Central memory CD8-positive, alpha-beta T cell (primary cell): ENCODE data around the gene TMEM192.

Experiments used
- ATAC-seq: fragments of 150-1000 bp; cut with Tn5 transposase; replicated peaks from 2 replicates; pipeline ENCODE4 v1.10.0; 2022; ENCODE audit warnings: mild to moderate bottlenecking, moderate FRiP score, moderate number of reproducible peaks; ENCODE audit not compliant: poor library complexity, severe bottlenecking; ENCODE audit errors: extremely low read depth
- DNase-seq, 2 donors: peaks; one replicate each; pipeline ENCODE4 v3.0.0; 2021; ENCODE audit warnings: low spot score in 2 of 2
- H3K27ac Mint-ChIP-seq: one replicate; pipeline ENCODE4 v1.8.0; 2022; ENCODE audit warnings: low read depth, mild to moderate bottlenecking, moderate library complexity, mixed read lengths
- H3K27me3 Mint-ChIP-seq: one replicate; pipeline ENCODE4 v1.8.0; 2022; ENCODE audit warnings: mixed read lengths
- H3K36me3 Mint-ChIP-seq: one replicate; pipeline ENCODE4 v1.8.0; 2022; ENCODE audit warnings: mild to moderate bottlenecking, moderate library complexity, mixed read lengths; ENCODE audit not compliant: insufficient read depth
- H3K4me1 Mint-ChIP-seq: one replicate; pipeline ENCODE4 v1.8.0; 2022; ENCODE audit warnings: mixed read lengths
- H3K4me3 Mint-ChIP-seq: one replicate; pipeline ENCODE4 v1.8.0; 2022; ENCODE audit warnings: mild to moderate bottlenecking, moderate library complexity, mixed read lengths
- H3K9me3 Mint-ChIP-seq: one replicate; pipeline ENCODE4 v1.8.0; 2022; ENCODE audit warnings: mixed read lengths

The TMEM192 gene

GRCh38 chr4:165112368-165113121 lies at the start of gene TMEM192:
Gene TMEM192 (minus strand): TSS chr4:165112860. CDS start chr4:165112773, 87 bp downstream.
- ATAC-seq (peak; percentile 94), DNase-seq (peak; percentile 85 to 95)
- peaks cover 5% of the 10 kb centered on the region for H3K36me3 Mint-ChIP-seq
- peak within 1 kb of the TSS; percentile 91 for H3K27ac Mint-ChIP-seq
- H3K27me3 Mint-ChIP-seq: peaks cover 14% of the 10 kb centered on the region
- peaks cover 23% of the 10 kb centered on the region for H3K4me1 Mint-ChIP-seq
- peak within 1 kb of the TSS; percentile 95 for H3K4me3 Mint-ChIP-seq
- no peaks in the 10 kb centered on the region for H3K9me3 Mint-ChIP-seq

DNA sequence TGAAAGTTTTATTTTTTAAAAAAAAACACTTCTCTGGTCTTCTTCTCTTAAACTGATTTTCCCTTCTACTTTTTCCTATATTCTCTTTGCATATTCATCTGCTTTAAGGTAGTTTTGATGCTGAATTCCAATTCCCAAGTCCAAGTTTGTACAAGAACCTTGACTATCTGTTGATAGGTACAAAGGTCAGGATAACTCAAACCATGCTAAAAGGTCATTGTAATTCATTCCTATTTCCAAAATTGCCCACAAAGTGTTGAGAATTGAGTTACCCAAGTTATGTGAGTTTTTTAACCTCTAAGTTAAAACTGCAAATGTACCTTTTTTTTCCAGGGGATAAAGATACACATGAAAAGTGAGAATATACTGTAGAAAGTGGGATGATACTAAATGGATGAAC lies 46.1 kb upstream of the TMEM192 start:
- Mint-ChIP-seq H3K27me3 (peaks cover 49% of the 10 kb centered on the region), H3K27ac (no peak overlapping the region), H3K4me1 (no peaks in the 10 kb centered on the region), H3K4me3 (no peak overlapping the region), H3K9me3 (peaks cover 8% of the 10 kb centered on the region), H3K36me3 (no peaks in the 10 kb centered on the region)
- ATAC-seq: no peak
- DNase-seq: no peak

DNA sequence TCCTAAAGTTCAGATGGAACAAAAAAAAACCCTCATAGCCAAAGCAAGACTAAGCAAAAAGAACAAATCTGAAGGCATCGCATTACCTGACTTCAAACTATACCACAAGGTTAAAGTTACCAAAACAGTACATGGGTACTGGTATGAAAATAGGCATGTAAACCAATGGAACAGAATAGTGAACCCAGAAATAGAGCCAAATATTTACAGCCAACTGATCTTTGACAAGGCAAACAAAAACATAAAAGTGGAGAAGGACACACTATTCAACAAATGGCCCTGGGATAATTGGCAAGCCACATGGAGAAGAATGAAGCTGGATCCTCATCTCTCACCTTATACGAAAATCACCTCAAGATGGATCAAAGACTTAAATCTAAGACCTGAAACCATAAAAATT lies 44.2 kb upstream of the TMEM192 start:
- Mint-ChIP-seq H3K27ac (no peak overlapping the region), H3K27me3 (peaks cover 67% of the 10 kb centered on the region), H3K9me3 (peaks cover 8% of the 10 kb centered on the region), H3K36me3 (peaks cover 2% of the 10 kb centered on the region), H3K4me1 (no peaks in the 10 kb centered on the region), H3K4me3 (no peak overlapping the region)
- DNase-seq (no peak), ATAC-seq (no peak)

DNA sequence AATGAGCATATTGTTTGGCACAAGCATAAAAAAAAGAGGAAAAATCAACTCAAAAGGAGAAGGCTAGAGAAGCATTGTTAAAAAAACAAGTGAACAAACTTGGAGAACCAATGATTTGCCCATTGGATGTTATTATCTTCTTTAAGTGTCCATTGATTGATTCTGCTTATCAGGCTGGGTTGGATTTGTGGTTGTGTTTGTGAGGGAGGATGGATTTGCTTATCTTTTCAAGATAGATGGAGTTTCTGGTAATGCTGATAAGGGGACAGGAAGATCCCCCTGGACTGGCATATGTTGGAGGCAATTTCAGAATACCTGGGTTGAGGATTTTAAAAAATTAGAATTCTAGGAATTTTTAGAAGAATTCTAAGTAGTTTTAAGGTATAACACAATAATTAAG lies 41.8 kb upstream of the TMEM192 start:
- Mint-ChIP-seq H3K36me3 (peaks cover 2% of the 10 kb centered on the region), H3K4me1 (no peaks in the 10 kb centered on the region), H3K27me3 (peaks cover 76% of the 10 kb centered on the region), H3K27ac (no peak overlapping the region), H3K9me3 (peaks cover 8% of the 10 kb centered on the region), H3K4me3 (no peak overlapping the region)
- no peak for ATAC-seq
- no peak for DNase-seq

DNA sequence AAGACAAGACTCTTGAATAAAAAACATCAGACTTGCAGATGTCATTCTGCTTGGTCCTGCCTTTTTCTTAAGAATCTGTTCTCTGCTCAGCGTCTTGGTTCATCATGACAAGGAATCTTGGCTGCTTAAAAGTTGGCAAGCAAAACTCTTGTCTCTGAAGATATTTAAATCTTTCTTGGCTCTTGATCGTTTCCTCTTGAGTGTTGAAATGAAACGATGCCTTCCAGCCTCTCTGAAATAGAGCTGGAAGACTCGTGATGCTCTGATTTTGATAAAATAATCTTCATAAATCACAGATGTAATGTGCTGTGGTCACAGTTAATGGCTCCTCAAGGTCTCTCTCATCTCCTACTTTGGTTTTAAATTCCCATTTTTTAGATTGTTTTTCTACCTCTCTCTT lies 39.9 kb upstream of the TMEM192 start:
- DNase-seq (no peak), ATAC-seq (no peak)
- Mint-ChIP-seq H3K27ac (no peak overlapping the region), H3K9me3 (peaks cover 7% of the 10 kb centered on the region), H3K4me1 (no peaks in the 10 kb centered on the region), H3K36me3 (peaks cover 2% of the 10 kb centered on the region), H3K4me3 (no peak overlapping the region), H3K27me3 (peaks cover 83% of the 10 kb centered on the region)

DNA sequence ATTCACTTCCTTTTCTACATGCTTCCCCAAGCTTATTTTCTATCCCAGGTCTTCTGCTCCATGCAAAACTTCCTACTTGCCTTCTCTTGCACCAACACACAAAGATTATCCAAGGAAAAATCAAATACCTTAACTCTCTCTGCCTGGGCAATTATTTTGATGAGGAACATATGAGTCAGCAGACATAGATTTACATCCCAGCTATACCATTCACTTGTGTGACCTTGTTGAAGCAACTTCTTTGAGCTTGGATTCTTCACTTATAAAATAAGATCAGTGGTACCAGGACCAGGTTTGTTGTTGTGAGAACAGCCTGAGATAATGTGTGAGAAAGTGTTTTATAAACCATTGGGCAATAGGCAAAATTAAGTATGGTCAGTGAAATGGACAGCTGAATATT lies 39.1 kb upstream of the TMEM192 start:
- ATAC-seq: no peak

GRCh38 chr4:165150545-165150944 lies 37.9 kb upstream of the TMEM192 start:
- DNase-seq (no peak), ATAC-seq (no peak)
- Mint-ChIP-seq H3K36me3 (peaks cover 2% of the 10 kb centered on the region), H3K27me3 (peaks cover 65% of the 10 kb centered on the region), H3K4me1 (no peaks in the 10 kb centered on the region), H3K9me3 (no peaks in the 10 kb centered on the region), H3K4me3 (no peak overlapping the region), H3K27ac (no peak overlapping the region)

More for the DNA sequence above, 39.1 kb upstream of the TMEM192 start:
- Mint-ChIP-seq H3K27ac (no peak overlapping the region), H3K9me3 (no peaks in the 10 kb centered on the region), H3K4me3 (no peak overlapping the region), H3K36me3 (peaks cover 2% of the 10 kb centered on the region), H3K4me1 (no peaks in the 10 kb centered on the region), H3K27me3 (peaks cover 75% of the 10 kb centered on the region)
- no peak for DNase-seq

DNA sequence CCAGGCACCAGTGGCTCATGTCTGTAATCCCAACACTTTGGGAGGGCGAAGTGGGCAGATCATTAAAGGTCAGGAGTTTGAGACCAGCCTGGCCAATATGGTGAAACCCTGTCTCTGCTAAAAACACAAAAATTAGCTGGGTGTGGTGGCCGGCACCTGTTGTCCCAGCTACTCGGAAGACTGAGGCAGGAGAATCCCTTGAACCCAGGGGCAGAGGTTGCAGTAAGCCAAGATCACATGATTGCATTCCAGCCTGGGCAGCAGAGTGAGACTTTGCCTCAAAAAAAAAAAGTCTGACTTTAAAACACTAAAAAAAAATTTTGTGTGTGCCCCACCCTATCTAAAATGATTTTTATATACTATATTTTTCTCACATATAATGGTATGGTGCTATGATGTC lies 26.2 kb upstream of the TMEM192 start:
- Mint-ChIP-seq H3K9me3 (no peaks in the 10 kb centered on the region), H3K27me3 (peaks cover 39% of the 10 kb centered on the region), H3K4me3 (no peak overlapping the region), H3K4me1 (no peaks in the 10 kb centered on the region), H3K36me3 (no peaks in the 10 kb centered on the region), H3K27ac (no peak overlapping the region)
- no peak for ATAC-seq
- DNase-seq: no peak

GRCh38 chr4:165137205-165137604 lies 24.5 kb upstream of the TMEM192 start:
- Mint-ChIP-seq H3K27ac (no peak overlapping the region), H3K36me3 (no peaks in the 10 kb centered on the region), H3K27me3 (peaks cover 39% of the 10 kb centered on the region), H3K4me3 (no peak overlapping the region), H3K4me1 (no peaks in the 10 kb centered on the region), H3K9me3 (no peaks in the 10 kb centered on the region)
- no peak for ATAC-seq
- no peak for DNase-seq

DNA sequence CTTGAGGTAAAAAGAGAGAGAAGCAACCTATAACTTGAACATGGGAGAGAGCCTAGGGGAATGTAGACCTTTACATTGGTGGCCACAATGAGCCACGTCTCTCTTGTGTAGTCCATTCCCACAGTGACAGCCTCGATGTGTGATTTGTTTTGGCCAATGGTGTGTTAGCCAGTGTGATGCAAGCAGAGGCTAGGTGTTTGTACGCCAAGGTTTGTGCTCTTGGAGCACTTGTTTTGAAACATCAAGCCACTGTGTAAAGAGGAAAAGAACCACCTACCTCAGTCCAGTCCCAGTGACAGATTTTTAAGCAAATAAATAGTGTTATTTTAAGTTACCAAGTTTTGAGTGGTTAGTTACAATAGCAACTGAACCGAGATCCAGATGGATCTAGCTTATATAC lies 23.9 kb upstream of the TMEM192 start:
- Mint-ChIP-seq H3K36me3 (no peaks in the 10 kb centered on the region), H3K9me3 (no peaks in the 10 kb centered on the region), H3K27ac (no peak overlapping the region), H3K4me3 (no peak overlapping the region), H3K27me3 (peaks cover 40% of the 10 kb centered on the region), H3K4me1 (no peaks in the 10 kb centered on the region)
- no peak for ATAC-seq
- no peak for DNase-seq

DNA sequence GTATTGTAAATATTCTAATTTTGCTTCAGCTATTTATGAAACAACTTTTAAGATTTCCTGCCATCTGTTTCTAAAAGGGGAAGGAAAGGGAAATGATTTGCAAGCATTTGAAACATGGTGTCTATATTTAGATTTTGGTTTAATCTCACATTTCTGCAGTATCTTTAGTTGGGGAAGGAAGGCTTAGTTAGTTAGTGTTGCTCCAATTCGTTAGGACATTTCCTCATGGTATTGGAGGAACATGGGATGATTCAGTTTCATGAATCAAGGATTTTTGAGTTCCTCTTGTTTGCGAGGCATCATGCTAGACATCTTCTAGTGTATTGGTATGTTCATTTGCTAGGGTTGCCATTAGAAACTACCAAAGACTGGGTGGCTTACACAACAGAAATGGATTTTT lies 20.5 kb upstream of the TMEM192 start:
- no peaks in the 10 kb centered on the region for H3K4me1 Mint-ChIP-seq
- H3K27ac Mint-ChIP-seq: no peak overlapping the region
- H3K27me3 Mint-ChIP-seq: peaks cover 46% of the 10 kb centered on the region
- H3K36me3 Mint-ChIP-seq: no peaks in the 10 kb centered on the region
- no peak overlapping the region for H3K4me3 Mint-ChIP-seq
- no peak for ATAC-seq
- no peak for DNase-seq
- no peaks in the 10 kb centered on the region for H3K9me3 Mint-ChIP-seq

GRCh38 chr4:165131247-165131832 lies 18.7 kb upstream of the TMEM192 start:
- ATAC-seq (peak; percentile 49), DNase-seq (peak; percentile 67 to 74)
- Mint-ChIP-seq H3K36me3 (no peaks in the 10 kb centered on the region), H3K27me3 (peaks cover 29% of the 10 kb centered on the region), H3K4me3 (no peak overlapping the region), H3K4me1 (no peaks in the 10 kb centered on the region), H3K27ac (no peak overlapping the region), H3K9me3 (no peaks in the 10 kb centered on the region)

DNA sequence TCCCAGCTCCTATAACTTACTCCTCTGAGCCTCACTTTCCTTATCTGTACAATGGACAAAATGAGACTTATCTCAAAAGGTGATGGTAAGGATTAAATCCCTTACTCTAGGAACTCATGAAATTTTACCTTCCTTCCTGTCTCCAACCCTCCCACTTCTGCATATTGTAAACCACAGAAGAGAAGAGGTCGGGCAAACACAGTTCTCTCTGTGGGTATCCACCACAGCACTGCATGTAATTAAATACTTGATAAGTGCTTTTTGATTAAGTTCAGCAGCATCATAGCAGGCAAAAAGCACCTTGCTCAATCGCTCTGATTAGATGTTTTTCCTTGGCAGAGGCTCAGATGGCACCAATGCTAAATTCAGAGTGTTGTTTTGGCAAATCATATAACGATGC lies 17.3 kb upstream of the TMEM192 start:
- Mint-ChIP-seq H3K36me3 (no peaks in the 10 kb centered on the region), H3K27me3 (peaks cover 21% of the 10 kb centered on the region), H3K4me3 (no peak overlapping the region), H3K9me3 (no peaks in the 10 kb centered on the region), H3K4me1 (no peaks in the 10 kb centered on the region), H3K27ac (no peak overlapping the region)
- ATAC-seq (no peak), DNase-seq (no peak)
